Bone marrow (tissue), 2 donors: Measurements from ENCODE around the gene CLCNKA.
"Not testable (repeated sequence)": the region's sequence is repeated elsewhere in the genome, so short reads cannot be mapped to it uniquely, and the experiment has no call there.

Experiments used
- DNase-seq, 2 donors: peaks; one replicate each; lab custom pipeline; 2025; lab: John Stamatoyannopoulos, UW

The CLCNKA gene

DNA sequence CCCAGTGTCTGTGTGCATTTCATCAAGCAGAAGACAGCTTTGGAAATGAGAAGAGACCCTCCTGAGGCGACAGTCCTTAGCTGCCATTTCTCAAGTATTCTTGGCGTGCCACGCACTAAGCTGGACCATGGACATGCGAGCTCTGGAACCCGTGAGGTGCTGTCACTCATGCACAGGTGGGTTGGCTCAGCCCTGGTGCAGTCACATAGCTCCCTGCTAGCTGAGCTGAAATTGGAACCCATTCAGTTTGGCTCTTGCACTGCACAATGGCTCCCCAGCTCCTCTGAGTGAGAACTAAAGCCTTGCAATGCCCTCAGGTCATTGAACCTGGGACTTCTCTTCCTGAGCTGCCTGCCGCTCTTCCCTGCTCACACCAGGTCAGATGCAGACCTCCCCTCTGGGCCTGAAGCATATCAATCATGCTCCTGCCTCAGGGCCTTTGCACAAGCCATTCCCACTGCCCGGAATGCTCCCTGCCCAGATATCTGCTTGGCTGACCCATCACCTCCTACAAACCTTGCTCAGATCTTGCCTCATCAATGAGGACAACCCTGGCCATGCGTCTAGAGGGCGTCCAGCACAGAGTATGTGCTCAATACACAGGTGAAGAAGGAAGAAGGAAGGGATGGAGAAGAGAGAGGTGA lies 24.1 kb upstream of the CLCNKA start:
- no peak for DNase-seq

DNA sequence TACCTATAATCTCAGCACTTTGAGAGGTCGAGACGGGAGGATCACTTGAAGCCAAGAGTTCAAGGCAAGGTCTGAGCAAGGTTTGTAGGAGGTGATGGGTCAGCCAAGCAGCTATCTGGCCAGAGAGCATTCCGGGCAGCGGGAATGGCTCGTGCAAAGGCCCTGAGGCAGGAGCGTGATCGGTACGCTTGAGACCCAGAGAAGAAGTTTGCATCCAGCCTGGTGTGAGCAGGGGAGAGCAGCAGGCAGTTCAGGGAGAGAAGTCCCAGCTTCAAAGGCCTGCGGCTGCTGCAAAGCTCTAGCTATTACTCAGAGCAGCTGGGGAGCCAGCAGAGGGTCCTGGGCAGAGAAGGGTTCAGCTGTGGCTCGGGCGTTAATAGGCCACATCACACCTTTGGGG lies 22.9 kb upstream of the CLCNKA start:
- DNase-seq, result no peak

DNA sequence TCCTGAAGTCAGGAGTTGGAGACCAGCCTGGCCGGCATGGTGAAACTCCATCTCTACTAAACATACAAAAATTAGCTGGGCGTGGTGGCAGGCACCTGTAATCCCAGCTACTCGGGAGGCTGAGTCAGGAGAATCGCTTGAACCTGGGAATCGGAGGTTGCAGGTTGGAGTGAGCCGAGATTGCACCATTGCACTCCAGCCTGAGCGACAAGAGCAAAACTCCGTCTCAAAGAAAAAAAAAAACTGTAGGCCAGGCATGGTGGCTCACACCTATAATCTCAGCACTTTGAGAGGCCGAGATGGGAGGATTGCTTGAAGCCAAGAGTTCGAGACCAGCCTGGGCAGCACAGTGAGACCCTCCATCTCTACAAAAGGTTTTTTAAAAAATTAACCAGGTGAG lies 20.6 kb upstream of the CLCNKA start:
- not testable (repeated sequence) for DNase-seq

DNA sequence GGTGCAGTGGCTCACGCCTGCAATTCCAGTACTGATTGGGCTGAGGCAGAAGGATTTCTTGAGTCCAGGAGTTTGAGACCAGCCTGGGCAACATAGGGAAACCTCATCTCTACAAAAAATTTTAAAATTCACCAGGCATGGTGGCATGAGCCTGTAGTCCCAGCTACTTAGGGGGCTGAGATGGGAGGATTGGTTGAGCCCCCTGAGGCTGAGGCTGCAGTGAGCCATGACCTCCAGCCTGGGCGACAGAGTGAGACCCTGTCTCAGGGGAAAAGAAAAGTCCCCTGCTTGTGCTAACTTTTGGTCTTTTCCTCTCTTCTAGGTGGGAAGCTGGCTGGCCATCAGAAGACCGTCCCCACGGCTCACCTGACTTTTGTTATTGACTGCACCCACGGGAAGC lies 16.2 kb upstream of the CLCNKA start:
- DNase-seq, result no peak

DNA sequence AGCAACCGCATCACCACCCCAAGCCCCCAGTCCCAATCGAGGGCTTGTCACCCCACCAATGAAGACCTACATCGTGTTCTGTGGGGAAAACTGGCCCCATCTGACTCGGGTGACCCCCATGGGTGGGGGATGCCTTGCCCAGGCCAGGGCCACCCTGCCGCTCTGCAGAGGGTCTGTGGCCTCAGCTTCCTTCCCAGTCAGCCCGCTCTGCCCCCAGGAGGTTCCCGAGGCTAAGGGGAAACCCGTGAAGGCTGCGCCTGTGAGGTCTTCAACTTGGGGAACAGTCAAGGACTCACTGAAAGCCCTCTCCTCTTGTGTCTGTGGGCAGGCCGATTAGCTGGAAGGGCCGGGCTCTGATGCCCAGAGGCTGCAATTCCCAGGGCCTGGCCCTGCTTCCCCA lies 15.8 kb upstream of the CLCNKA start:
- no peak for DNase-seq

DNA sequence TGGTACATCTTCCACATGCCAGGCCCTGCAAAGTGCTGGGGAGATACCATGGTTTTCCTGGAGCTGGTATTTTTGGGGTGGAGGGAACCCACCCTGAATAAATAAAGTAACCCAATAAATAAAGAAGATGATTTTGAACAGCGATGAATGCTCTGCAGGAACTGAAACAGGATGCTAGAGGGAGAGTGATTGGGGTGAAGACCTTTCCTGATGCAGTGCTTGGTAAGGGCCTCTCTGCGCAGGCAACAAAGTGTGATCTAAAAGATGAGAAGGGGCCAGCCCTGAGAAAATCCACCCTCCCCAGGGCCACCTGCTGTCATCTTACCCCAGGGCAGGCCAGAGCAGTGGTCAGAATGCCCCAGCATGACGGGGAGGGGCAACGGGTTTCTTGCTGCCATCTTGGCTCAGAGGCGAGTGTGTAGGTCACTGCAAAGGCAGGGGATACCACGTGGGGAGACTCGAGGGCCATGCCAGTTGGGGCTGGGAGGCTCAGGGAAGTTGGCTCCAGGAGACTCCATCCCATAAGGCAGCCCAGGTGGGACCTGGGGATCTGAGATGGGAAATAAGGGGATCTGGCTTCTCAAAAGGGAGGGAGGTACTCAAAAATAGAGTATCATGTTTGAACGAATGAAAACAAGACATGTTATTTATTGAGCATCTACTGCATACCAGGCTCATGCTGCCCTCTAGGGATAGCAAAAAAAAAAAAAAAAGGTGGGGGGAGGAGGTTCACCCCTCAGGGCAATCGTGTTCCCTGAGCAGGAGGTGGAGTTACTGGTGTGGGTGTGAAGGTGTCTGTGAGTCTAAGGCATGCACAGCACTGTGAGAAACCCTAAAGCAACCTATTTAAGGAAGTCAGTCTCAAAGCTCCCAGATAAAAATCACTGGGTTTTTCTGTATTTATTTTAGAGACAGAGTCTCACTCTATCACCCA lies 15.0 kb upstream of the CLCNKA start:
- DNase-seq, result no peak

DNA sequence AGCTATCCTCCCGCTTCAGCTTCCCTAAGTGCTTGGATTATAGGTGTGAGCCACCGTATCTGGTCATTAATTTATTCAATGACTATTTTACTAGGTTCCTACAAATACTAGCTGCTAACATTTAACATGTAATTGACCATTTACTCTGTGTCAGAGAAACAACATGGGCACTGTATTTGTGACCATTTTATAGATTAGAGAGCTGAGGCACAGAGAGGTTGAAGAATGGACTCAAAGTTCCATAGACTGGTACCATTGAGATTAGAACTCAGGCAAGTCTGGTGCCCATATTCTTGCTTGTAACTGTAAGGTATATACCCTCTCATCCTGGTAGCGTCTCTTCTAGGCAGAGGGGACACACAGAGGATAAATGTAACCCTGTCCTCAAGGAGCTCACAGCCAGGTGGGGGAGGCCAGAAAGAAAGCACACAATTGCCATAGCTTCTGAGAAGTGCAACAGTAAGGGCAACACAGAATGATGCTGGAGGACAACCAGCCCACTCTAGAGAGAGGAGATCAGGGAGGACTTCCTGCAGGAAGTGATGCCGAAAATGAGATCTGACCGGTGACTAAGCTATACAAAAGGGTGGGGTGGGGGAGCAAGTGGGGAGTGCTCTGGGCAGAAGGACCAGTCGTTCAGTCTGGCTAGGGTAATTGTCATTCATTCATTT lies 14.0 kb upstream of the CLCNKA start:
- DNase-seq, result no peak

DNA sequence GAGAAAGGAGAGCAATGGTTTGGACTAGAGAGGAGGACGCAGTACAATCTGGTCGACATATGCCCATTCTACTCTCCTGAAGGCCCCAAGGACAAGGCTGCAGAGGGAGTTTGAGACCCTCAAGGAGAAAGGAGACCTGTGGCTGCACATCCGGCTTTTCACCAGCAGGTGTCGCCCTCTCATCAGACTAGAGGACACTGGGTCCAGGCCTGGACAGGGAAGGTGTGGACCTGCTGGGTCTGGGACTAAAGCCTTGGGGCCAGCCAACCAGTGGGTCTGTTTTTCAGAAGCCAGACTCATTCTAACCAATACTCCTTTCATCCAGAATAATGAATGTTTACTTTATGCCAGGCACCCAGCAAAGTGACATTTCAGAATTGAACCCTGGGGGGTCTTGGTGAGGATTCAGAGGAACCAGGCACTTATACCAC lies 12.8 kb upstream of the CLCNKA start:
- DNase-seq, result peak; percentile 20 to 26

DNA sequence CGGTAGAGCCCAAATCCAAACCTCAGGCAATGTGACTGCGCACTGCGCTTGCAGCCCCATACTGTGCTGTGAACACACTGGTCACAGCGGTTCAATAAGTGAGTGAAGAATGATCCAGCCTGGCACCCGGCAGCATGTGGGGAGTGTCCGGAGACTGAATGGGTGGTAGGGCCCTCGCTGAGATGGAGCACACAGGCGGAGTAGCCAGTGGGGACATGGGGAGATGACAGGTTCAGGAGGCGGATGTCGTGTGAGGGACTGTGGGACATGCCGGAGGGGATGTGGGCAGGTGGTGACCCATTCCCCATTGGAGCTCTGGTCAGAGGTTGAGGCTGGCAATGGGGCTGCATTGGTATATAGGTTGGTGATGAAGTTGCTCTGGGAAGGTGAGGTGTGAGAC lies 12.2 kb upstream of the CLCNKA start:
- no peak for DNase-seq

DNA sequence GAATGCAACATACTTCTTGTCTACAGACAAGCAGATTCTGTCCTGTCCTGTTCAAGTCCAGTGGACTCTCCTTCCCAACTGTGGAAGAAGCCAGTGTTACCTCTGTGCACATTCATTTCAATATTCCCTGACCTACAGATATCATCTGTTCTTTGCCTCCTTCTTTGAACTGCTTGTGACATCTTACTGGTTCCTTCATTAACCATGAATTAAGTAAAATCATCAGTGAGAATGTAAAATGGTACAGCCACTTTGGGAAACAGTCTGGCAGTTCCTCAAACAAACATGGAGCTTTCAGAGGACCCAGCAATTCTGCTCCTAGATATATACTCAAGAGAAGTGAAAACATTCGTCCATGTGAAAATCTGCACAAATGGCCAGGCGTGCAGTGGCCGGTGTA lies 11.0 kb upstream of the CLCNKA start:
- no peak for DNase-seq

DNA sequence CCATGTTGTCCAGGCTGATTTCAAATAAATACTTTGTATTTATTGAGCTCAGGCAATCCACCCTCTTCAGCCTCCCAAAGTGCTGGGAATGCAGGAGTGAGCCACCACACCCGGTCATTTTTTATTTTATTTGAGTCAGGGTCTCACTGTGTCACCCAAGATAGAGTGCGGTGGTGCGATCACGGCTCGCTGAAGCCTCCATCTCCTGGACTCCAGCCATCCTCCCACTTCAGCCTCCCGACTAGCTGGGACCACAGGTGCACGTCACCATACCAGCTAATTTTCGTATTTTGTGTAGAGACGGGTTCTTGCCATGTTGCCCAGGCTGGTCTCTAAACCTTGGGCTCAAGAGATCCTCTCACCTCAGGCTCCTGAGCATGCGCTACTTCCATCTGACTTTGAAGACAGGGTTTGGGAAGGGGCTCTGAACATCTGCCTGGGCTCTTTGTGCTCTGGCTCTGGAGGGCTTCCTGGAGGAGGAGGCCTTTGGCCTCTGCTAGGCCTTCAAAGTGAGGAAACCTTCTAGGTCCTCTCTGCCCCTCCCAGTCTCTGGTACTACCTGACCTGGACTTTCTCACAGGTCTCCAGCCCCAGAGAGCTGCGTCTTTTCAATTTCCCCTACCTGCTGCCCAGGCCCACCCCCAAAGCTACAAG lies 9.8 kb upstream of the CLCNKA start:
- no peak for DNase-seq

DNA sequence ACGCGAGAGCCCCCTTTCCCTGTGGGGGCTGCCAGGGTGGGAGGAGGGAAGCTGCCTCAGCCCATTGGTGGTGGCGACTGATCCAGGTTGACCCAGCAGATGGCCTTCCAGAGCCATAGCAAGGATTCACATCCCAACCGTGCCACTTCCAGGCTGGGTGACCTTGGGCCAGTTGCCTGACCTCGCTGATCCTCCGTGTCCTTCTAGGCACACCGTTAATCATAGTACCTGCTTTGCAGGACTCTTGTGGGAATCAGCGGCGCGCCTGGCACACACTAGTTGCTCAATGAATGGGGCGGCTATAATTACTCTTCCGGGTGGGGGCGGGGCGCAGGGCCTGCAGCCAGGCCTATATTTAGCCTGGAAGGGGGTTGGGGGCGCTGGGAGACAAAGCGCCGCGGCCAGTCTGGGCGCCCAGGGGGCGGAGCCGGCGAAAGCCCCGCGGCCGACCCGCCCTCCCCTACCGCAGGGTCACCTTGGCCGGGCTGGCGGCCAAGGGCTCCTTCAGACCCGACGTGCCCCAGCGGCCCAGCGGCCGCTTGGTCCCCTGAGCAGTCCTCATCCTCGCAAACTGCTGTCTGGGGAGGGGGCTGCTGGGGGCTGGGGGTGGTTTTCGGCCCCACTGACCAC lies 9.1 kb upstream of the CLCNKA start:
- DNase-seq, result peak; percentile 33 to 76

DNA sequence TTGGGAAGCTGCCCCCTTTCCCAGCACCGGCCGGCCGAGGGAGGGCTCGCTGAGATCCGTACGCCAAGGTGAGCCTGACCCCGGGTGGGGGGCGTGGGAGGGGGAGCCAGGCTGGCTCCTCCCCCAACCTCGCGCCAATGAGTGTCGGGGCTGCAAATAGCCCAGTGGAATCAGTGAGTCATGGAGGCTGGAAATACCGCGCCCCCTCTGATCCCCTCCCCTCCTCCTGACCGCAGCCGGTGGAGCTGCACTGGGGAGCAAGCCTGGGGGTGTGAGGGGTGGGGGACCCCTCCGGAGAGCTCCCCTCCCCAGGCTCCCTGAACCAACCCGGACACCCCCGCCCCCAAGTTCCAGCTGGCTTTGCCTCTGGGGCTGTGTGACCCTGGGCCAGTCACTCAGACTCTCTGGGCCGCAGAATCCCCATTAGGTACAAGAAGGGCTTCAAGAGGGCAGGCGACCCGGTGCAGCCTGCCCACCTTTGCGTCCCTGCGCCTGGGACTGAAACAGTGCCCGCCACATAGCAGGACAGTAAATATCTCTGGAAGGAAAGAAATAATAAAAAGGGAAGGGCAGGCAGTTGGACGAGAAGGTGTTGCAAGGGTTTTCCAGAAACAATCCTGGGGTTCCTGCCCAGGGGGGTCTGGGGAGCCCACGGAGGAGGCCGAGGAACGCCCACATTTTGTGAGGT lies 8.5 kb upstream of the CLCNKA start:
- peak; percentile 64 to 76 for DNase-seq

DNA sequence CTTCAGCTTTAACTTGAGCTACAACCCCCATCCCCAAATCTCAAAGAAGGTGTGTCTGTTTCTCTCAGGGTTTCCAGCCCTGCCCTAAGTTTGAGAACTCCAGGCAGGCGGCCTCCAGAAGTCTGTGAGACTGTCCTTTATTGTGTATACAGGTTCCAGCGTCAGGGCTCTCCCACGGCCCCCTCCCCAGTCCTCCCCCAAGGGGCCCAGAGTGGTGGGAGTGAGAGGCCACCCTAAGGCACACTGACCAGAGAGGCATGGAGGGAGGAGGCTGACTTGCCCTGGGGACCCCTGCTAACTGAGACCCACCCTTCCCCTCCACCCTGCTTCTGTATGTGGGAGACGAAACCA lies 8.0 kb upstream of the CLCNKA start:
- no peak for DNase-seq

DNA sequence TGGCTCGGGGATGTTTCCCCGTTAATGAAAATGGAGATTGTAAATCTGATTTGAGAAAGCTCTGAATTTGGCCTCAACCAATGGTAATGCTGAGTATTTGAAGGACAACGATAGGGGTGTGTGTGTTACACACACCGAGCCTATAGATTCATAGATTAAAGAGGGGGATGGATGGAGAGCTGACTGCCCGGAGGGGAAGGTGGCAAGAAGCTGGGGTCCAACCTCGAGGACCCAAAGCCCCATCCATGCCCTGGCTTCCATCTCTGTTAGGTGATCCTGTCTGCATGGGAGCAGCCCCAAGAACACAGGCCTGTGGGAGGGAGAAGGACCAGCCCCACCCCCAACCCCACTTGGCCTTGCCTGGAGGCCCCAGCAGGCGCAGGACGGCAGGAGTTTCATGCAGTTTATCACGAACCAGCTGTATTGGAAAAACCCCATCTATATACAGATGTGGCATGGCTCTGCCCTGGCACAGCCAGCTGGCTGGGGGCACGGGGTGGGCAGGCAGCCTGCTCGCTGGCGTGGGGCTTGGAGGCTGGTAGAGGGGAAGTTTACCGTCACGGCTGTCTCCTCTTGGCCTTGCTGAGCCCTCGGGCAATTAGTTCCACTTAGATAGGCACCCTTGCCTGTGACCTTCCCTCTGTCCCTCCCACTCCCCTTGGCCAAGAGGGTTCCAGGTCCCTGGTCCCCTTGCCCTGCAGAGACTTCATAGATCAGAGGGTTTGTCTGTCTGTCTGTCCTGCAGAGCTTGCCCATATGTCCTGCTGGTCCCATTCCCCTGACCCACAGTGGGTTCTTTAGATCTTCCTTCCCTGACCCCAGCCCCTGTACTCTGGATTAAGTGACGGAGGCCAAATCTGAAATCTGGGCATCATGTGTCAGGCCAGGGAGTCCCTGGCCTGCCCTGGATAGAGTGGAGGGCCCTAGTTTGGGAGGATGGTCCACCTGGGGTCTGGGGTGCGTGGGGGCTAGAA lies 7.0 kb upstream of the CLCNKA start:
- DNase-seq, result no peak

DNA sequence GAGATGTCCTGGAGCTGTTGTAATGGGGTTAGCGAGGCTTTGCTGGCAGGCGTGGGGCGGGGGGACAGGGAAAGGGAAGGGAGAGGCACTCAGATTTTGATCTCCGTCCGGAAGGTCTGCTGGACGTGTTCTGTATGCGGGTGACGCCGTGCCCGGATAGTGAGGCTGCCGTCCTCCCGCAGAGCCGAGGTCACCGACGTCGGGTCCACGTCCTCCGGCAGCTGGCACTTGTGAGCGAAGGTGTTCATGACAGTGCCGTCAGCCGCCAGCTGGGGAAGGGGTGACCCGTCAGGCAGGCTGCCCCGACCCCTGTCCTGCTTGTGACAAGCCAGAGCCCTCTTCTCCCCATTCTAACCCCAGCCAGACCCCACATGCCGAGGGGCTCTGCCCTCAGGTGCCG lies 6.3 kb upstream of the CLCNKA start:
- DNase-seq, result no peak

DNA sequence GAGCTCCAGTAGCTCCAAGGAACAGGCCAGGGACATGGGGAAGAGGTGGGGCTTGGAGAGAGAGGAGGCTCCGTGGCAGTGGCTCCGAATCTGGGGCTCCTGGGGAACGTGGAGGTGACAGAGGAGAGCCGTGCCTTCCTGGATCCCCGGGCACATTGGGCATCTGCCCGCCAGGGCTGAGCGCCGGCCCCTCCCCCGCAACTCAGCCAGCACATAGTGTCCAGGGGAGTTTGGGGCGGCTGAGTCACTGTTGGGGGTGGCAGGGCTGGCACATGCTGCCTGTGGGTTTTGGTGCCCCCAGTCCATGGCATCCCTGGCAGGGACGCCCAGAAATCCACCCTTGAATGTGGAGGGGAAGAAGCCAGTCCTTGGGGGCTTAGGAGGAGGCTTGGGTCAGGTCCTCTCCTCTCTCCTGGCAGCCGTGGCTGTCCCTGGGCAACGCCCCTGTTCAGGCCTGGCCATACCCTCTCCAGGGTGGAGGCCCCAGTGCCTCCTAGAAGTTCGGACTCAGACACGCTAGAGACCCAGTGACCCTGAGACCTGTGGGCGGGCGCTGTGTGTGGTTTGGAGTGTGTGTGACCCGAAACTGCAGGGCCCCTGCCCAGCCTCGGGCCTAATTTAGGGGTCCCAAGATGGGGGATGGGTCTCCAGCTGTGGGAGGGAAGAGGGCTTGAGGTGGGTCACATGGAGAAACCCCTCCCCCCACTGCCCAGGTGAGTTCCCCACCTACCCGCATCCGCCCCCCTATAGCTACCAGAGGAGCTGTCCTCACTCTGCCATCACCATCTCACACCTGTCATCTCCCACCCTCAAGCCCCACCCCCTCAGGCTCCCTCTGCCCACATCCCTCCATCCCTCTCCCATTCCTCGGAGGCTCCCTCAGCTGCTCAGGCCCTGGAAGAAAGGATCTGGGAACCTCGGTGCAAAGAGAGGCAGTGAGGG lies 5.6 kb upstream of the CLCNKA start:
- DNase-seq, result no peak

DNA sequence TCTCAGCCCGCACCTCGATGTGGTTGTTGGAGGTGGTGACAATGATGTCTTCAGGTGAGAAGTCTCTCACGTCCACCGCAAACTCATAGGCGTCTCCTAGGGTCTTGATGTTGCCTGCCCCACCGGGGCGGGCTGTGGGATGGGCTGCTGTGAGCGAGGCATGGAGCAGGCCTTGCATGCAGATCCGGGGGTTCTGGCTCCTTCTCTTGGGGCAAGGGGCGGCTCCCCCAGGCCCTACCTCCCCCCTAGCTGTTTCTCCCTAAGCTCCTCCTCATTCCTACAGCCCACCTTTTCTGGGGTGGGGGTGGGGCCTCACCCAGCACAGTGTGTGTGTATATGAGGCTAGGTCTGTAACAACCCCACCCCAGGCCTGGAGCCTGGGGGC lies 4.8 kb upstream of the CLCNKA start:
- no peak for DNase-seq
